Activated CD4-positive, alpha-beta T cell treated with anti-CD3 and anti-CD28 coated beads for 1 hour (primary cell): Measurements from ENCODE around the gene CALD1.

ENCODE experiments used
- DNase-seq: peaks from one replicate; pipeline ENCODE4 v3.0.0-alpha.2; 2020

The CALD1 gene

DNA sequence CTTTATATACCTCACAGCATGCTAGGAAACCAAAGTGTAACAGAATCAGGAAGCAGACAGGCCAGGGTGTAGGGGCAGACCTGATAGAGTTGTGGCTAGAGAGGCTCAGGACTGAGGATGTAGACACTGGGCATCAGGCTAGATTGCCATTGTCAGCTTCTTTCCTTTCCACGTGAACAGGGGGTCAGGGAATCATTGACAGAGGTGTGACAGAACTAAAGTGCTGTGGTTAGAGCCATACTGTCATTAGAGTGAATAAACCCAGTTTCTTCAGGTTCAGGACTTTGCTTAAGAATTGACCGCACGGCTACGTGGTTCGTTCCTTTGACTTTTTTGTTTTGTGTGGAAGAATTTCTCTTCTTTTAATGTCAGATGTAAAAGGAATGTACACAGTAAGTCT is 90.7 kb downstream of the CALD1 start:
- no peak for DNase-seq

DNA sequence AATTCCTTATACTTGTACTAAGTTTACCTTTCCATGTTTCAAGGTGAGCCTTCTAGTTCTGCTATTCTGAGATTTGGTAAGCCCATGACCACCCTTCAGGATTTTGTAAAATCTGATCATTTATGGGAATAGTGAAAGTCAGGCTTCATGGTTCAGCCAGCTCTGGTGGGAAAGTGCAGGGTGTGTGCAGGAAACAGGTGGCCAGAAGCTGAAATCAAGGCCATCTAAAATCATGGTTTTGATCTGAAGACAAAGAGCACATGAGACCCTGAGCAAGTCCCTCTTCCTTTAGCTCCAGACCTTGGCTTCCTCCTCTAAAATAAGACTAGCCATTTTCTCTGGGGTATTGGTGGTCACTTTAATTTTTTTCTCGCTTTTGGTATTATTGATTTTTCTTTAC is 91.3 kb downstream of the CALD1 start:
- no peak for DNase-seq

DNA sequence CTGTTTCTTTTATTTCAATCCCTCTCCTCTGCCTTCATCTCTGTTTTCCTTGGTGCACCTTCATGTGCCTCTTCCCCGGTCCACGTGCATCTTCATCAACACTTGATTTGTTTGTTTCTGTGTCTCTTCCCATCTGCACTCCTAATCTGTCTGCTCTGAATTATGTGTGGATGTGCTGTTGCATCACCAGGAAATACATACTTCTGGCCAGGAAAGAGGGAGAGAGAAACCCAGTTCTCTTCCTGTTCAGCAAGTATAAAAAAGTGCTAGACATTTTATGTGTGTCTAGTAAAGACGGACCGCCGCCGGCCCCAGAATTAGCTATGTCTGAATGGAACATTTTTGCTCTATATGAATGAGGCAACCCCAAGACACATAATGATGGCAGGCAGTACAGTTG is 93.8 kb downstream of the CALD1 start:
- no peak for DNase-seq

DNA sequence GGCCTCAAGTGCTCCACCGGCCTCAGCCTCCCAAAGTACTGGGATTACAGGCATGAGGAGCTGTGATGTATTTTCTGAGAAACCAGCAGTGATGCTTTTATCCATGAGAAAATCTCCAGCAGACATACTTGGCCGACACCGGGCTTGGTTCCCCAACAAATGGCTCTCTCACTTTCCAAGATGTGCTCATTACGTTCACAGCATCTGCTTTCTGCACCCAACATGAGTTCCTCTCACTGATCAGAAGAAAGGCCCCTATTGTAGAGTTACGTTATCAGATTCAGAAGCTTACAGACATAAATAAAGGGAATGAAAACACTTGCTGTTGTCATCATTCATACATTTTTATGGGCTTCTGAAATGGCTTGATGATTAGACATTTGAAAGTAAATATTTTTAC is 95.0 kb downstream of the CALD1 start:
- DNase-seq = no peak

DNA sequence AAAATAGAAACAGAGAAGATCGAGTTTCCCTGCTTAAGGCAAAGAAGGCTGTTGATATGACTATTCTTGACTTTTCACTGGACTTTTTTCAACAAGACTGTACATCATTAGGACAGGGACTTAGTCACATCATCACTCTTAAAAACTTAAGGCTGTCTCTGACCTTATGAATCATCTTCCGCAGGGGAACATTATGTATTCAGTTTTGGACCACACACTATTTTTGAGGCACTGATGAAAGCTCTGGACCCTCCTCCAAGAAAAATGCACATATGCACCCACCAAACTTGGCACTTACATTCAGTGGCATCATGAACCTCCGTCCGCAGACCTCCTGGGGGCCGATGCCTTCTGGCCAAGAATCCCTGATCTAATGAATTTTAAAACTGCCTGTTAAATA is 96.4 kb downstream of the CALD1 start:
- no peak for DNase-seq

DNA sequence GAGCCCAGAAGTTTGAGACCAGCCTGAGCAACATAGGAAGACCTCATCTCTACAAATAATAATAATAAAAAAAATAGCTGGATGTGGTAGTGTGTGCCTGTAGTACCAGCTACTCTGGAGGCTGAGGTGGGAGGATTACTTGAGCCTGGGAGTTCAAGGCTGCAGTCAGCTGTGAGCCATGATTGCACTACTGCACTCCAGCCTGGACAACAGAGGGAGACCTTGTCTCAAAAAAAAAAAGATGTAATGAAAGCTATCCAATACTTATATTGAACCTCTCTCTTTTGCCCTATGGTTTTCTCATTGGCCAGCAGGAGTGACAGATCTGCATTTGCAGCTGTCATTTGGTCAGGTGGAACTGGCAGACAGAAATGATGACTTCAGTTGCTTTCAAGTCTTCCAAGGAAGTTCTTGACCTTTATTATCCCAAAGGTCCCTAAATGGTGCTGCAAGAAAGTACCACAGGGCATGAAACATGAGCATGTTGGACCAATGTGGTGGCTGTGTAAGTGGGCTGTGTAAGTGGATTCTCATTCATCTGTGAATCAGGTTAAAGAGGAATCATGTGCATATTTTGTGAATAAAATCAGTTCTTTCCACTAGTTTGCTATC is 99.4 kb downstream of the CALD1 start:
- DNase-seq = no peak

DNA sequence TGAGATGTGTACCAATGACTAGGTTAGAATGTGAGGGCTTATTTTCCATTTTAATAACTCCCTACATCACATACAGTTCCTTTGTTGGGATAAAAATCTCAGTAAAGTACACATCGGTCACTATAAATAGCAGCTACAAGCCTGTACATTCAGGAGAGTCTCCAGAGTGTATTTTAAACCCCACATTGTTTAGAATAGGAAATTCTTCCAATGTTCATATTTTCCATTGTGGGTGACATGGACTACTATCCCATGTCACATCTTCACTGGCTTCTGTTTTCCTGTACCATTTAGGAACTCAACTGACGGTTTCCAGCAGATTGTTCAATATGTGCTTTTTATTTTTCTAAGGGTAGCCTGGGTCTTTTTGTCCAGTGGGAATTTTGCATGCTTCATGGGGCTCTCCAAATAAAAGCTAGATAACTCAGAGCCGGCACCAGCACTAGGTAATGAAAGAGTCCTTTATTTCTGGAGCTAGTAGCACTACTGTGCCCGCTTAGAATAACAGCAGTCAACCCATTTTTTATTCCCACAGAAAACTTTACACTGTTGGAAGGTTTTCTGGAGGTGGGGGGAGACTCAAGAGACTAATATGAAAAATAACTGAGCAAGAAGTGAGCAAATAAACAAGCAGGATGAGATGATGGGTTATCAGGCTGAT is 100.5 kb downstream of the CALD1 start:
- DNase-seq = no peak

DNA sequence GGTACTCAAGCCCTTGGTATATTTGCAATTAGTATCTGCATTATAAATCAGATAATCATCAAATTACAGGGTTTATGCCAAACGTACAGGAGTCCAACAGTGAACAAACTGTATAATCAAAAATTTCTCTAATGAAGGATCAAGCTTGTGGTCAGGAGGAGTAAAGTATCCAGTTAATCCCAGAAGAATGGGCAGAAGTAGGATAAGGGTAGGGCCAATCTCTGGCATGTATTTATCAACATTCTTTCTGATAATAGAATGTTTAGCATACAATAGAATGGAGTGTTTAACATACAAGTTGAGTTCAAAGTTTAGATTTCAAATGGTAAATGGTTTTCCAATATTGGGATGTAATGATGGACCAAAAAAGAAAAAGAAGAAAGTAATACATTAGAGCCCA is 103.0 kb downstream of the CALD1 start:
- no peak for DNase-seq

DNA sequence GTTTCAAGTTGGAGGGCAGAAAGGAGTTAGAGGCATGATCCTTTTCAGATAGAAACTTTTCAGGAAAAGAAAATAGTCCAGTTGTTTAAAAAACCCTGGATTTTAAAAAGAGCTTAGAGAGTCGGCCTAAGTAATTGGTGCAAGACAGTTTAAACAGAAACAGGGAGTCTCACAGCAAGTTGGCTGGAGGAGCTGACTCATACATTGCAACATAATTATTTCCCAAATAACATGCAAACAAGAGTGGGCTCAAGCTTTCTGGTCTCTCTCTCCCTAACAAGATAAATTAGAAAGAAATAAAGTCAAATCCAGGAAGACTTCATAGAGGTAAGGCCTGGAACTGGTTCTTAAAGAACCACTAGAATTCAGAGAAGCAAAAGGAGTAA is 106.5 kb downstream of the CALD1 start:
- DNase-seq = no peak

DNA sequence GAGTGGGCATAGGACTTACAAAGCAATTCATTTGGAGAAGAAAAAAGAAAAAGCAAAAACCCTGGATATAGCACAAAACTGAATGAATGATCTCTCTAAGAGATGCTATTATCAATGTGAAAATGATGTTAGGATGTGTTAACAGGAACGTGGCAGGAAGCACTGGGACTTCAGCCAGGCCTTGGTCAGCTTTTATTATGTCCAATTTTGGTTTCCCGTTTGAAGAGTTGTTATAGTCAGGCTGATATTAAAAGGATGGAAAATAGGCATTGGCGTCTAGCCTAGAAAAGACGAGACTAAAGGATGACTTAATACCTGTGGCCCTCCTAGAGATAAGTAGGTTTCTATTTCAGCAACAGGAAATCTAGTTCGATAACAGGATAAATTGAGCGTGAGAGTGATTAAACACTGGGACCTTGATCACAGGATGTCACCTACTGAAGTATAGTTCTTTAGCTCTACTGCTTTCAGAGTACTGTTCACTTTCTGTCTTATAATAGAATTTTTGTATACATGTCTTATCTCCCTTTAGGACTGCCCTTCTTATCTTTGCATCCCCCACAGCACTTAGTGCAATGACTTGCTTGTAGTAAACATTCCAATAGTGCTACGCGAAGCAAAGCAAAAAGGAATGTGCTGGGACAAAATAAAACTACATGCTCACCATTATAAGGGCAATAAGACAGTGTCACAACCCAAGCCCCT is 107.1 kb downstream of the CALD1 start:
- DNase-seq = no peak

DNA sequence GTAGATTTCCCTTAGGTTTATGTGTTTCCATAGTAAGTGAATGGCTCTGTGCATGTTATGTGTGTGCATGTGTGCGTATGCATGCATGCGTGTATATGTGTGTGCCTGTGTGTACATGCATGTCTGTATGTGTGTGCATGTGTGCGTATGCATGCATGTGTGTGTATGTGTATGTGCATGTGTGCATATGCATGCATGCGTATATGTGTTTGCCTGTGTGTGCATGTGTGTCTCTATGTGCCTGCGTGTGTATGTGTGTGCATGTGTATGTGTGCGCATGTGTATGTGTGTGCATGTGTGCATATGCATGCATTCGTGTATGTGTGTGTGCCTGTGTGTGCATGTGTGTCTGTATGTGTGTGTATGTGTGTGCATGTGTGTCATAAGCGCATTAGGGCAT is 108.1 kb downstream of the CALD1 start:
- no peak for DNase-seq

DNA sequence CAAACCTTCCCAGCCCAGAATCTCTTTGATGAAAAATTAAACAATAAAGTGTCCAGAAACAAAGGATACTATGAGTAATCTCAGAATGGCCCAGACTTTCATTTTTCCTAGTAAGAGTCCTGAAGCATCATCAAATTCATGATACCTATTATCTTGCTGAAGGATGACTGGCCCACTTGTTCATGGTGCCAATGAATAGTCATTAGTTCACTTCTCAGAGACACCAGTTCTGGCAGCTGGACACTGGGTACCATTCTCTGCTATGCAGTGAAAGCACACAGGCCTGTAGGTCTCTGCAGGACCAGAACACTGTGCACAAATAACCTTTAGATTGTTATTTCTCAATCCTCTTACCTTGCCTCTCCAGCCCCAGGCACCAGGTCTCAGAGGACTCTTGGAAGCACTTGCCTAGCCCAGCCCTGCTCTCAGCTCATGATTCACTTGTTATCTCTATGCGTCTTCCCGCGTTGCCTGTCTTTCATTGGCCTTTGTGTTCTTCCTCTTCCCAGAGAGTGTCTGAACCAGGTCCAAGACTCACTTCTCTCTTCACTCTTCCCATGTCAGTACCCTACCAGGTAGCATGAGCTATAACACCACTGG is 108.8 kb downstream of the CALD1 start:
- DNase-seq = no peak

DNA sequence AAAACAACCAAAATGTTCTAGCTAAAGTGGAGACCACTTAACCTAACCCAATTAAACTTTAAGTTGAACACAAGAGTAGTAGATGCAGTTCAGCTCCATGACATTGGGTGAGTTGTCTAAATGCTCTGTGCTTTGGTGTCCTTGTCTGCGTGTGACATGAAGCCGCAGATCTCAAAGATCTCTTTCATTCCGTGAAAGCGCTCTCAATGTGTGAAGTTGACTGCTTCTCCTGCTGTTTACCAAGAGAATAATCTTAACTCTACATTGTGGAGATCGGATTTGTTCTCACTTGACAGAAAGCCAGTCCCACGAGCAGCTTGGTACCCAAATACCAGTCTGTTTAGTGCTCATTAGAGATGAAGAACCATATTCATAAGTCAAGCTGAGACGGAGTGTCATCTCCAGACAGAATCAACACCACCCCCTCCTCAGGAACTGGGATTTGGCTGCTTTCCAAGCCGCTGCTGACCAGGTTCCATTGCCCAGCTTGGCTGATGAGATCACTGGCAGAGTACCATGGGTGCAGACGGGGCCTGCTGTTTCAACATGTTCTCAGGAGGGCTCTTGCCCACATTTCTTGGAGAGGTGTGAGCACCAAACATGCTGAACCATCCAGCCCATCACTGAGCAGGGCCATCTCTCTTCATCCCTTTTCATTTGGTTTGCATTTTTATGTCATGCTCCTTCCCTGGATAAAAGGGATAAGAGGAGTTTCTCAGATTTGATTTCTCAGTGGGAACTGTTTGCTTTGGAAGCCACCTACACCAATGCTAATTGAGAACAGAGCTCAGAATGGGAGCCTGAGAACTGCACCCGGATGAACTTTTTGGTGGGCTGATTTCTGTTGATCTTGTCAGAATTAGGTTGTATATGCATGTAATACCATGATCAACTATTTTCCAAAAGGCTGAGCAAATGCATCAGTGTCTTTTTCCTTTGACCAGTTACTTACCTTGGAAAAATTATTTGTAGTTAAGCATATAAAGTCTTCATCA is 111.1 kb downstream of the CALD1 start:
- no peak for DNase-seq

DNA sequence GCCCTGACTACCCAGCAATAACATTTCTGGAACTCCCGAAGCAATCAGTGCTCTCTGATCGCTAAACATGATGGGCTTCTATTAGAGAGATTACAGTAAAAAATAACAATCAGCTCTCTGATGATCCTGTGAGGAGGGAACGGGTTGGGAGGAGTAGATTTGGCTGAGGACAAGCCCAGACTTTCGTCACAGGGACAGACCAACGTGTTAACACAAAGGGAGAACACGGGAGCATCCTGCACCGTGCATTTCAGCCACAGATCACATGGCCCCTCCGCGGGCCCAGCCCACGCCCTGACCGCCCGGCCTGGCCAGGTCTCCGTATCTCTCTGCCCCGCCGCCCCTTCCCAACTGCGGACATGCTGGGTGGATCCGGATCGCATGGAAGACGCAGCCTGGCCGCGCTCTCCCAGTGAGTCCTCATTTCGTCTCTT is 111.8 kb downstream of the CALD1 start:
- DNase-seq = no peak

DNA sequence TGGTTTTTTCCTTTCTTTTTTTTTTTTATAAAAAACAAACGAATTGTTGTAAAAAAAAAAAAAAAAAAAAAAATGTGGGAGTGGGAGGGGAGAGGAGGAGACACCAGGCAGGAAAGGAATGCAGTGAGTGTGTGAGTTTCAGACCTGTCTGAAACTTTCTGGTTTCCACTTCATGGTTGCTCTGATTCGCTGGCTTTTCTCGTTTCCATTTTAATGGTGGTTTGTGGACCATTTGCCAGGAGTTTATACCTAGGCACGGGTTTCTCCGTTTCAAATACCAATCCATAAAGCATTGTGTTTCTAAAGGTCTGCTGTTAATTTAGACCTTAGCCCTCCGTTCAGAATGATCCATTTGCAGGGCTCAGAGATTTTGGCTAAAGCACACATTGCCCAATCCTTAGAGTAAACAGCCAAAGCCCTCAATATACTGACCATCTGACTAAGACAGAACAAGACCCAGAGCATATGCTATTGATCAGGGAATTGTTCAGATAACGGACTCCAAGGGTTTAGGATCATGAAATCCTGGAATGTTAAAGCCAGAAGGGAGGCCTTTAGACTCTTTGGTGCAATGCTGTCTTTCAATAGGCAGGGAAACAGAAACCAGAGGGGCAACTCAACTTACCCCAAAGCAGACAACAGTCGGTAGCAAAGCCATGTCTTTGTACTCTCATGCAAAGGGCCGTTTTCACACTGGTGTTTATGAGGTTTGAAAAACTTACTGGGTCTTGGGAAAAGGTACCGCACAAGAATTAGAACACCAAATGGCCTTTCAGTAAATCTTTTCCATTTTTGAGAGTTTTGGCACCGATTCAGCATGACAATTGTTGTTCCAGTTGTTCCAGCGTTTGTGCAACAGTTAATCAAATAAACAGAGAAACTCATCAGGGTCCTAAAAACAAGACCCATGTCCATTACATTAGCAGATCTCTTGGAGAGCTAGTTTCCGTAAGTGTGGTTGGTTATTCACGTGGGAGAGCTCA is 112.6 kb downstream of the CALD1 start:
- no peak for DNase-seq

DNA sequence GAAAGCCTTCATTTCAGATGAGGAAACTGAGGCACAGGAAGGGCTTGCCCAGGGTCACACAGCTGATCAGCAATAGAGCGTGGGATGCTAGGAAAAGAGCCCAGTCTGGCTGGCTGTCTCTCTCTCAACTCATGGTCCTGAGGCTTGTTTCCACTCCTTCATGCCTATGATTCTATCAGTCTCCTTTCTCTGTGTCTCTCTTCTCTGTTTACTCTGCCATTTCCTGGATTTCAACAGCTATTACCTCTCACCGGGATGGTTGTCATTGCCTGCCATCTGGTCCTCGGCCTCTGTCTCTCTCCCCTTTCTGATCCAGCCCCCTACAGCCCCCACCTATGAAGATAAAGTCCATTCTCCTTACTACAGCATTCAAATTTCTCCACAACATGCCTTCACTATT is 113.5 kb downstream of the CALD1 start:
- DNase-seq = no peak

DNA sequence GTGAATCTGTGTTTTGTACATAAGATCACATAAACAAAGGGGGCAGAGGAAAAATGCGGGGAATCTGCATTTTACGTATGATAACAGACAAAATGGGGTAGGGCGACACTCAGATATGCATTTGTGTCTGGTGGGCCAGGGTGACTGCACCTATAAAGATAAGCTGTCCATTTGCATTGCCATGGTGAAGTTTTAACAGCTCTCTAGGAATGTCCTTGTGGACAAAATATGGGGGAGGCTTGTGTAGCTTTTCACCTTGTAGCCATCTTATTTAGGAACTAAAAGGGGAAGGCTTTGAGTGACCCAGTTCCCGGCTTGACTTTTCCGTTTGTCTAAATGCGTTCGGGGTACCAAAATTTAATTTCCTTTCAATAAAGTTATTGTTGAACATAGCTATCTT is 114.5 kb downstream of the CALD1 start:
- DNase-seq = no peak

DNA sequence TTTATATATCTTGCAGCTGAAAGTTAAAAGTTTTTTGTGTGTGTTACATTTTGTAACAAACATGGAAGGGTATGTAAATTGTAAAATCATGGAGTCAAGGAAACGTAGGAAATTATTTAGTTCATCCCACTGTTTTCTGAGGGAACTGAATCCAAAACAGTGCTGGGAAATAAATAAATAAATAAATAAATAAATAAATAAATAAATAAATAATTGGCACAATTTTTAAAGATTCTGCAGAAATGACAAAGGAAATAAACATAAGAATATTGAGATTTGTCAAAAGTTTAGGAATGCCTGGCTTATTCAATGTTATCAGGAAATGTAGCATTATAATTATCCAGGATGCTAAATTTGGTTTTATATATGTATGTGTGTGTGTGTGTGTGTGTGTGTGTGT is 115.5 kb downstream of the CALD1 start:
- DNase-seq = no peak

DNA sequence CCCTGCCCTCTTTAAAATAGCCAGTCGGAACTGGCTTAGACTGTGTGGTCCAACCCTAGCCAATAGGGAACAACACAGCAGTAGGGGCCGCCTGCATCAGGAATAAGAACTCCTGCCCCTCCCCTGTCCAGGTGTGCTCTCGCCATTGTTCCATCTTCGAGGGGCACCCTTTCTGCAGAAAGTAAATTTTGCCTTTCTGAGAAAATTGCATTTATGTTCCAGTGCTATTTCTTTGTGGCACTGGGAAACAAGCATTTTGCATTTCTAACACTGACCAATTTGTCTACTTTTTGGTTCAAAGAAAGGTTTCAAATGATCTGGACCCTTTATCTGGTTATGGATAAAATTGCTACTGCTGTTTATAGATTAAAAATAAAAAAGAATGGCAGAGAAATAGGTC is 116.6 kb downstream of the CALD1 start:
- DNase-seq = no peak

DNA sequence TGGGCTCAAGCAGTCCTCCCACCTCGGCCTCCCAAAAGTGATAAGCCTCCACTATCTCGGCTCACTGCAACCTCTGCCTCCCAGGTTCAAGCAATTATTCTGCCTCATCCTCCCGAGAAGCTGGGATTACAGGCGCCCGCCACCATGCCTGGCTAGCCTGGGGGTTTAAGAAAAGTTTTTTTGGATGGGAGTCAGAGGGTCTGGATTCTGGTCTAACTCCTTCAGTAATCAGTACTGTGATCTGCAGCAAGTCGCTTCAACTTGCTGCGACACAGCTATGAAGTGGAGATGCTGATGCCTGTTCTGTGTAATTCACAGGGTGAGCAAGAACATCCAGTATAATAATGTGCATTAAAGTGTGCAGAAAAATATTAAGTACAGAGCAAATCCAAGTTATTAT is 118.5 kb downstream of the CALD1 start:
- DNase-seq = no peak

DNA sequence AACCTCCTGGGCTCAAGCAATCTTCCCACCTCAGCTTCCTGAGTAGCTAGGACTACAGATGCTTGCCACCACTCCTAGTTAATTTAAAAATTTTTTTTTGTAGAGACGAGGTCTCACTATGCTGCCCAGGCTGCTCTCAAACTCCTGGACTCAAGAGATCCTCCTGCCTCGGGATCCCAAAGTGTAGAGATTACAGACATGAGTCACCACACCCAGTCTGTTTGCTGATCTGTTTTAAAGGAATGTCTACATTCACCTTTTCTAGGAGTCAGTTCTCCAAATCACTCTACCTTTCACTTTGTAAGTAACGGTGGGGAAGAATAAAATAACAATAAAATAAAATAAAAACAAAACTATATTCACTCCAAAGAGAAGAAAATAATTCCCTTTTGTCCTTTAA is 120.3 kb downstream of the CALD1 start:
- no peak for DNase-seq
